HG03103 (cell line): ENCODE measurements around the gene MYO6.

Source experiments
- ATAC-seq: cut with Tn5 transposase; IDR thresholded peaks from one replicate; pipeline ENCODE4 v1.9.1; 2021; ENCODE audit warnings: low read depth; ENCODE audit not compliant: unreplicated experiment

Gene MYO6

DNA sequence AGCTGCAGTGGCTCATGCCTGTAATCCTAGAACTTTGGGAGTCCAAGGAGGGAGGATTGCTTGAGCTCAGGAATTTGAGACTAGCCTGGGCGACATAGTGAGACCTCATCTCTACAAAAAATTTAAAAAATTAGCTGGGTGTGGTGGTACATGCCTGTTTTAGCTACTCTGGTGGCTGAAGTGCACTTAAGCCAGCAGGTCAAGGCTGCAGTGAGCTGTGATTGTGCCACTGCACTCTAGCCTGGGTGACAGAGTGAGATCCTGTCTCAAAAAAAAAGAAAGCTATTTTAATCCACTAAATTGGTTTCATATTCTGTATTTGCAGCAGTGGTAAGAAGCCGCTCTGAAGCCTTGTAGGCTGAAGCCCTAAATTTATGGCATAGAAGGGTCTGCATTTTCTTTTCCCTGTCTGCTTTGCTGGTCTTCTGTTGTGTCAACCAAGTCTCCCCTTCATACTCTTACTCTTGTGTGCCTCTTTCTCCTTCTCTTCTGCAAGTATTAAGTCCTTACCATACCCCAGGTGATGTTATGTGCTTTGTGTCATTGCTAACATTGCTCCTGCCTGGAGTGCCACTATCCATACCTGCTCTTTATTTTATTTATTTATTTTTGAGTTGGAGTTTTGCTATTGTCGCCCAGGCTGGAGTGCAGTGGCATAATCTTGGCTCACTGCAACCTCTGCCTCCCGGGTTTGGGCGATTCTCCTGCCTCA is 70.9 kb downstream of the MYO6 start:
- no peak for ATAC-seq

DNA sequence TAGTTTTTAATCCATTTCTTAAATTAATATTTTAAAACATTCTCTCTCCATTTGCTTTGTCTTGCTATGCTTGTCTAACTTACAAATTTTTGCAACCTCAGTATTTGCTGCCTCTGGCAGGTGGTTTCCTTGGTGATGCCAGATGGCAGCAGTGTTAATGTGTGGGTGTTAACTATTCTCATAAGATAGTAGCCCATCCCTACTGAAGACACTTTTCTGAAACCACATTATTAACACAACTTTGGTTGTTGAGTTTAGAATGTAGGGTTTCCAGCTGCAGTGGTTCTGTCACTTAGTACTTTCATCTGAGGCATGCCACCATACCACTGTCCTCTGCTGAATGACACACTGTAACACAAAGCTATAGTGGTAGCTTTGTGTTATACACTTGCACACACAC is 75.1 kb downstream of the MYO6 start:
- ATAC-seq: no peak

DNA sequence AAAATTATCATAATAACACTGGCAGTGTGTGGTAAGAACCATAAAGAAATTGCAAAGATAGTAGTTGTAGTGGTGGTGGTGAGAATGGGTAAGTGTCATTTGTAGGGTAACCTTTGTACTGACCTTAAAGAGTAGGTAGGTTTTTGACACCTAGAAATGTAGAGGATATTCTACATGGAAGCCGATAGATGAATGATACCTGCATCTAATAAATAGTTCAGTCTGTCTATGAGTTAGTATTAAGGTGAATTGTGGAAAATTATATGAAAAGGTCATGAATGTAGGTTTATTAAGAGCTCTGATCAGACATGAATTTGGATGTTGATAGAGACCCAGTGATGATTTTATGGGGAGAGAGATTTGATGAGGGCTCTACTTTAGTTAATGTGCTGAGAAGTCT is 78.1 kb downstream of the MYO6 start:
- ATAC-seq: no peak

DNA sequence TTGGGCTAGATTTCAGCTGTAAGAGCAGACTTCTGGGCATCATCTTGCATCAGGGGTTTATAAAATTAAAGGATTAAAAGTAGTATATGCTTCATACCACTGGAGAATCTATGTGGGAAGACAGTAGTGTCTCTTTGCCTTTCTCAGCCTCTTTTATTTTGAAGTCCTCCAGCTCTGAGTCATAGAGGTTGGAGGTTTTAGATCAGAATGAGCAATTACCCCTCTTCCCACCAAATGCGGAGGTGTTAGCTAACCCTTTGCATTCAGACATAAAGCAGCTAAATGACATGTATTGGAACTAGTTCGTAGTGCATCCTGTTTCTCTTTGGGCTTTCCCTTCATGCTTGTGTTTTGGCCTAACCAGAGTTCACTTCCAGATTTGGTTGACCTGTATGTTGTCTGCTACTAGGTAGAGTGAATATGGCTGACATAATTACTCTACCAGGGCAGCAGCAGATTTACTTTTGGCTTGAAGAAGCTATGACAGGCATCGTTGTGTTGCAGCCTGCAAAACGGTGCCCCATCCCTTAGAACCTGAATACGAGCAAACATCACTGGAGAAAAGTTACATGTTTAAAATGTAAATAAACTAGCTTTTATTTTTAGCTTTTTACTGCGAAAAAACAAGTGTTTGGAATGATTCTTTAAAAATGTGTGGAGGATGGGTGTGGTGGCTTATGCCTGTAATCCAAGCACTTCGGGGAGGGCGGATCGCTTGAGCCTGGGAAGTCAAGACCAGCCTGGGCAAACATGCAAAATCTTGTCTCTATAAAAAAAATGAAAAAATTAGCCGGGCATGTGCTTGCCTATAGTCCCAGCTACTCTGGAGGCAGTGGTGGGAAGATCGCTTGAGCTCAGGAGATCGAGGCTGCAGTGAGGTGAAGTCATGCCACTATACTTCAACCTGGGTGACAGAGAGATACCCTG is 82.2 kb downstream of the MYO6 start:
- peak; percentile 48 for ATAC-seq

DNA sequence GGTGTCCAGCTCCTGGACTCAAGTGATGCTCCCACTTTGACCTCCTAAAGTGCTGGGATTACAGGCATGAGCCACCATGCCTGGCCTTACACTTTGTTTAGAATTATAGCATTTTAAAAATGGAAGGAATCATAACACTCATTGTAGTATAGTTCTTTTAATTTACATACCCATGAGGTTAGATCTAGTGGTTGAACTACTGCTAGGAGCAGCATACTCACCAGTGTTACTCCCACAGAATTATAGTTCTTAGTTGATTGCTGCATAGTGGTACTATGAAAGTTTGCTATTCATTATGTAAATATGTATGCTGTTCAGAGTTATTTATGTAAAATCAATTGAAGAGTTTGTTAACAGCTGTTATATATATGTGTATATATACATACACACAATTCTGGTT is 85.4 kb downstream of the MYO6 start:
- ATAC-seq: no peak

DNA sequence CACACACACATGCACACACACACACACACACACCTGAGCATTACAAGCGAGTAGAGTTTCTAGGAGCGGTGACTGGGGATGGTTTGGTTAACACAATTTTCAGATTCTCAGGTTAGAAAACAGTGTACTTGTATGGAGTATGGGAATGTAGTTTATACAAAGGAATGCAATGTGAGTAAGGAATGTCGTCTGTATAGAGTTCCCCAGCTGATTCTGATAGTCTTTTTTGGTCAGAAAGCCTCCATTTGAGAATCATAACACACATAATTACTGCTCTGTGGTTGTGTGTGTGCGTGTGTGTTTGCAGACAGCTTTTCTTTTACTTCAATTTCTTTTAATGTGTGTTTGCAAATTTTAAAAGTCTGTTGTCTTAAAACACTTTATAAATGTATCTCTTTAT is 93.2 kb downstream of the MYO6 start:
- no peak for ATAC-seq

DNA sequence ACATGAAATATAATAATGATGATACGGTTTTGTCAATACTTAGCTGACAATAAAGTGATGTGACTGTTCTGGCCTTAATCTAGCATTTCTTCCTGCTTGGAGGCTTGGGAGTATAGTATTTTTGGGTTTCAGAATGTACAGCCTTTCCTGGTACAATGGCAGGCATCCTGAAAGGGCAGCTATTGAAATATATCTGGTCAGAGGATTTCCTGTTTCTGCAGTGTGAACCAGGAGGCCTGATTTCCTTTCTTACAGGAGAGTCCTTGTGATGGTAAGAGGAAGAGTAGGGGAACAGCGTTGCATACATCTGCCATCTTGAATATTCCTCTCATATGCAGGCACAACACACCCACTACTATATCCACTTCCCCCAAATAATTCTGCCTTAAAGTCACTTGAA is 93.7 kb downstream of the MYO6 start:
- no peak for ATAC-seq

DNA sequence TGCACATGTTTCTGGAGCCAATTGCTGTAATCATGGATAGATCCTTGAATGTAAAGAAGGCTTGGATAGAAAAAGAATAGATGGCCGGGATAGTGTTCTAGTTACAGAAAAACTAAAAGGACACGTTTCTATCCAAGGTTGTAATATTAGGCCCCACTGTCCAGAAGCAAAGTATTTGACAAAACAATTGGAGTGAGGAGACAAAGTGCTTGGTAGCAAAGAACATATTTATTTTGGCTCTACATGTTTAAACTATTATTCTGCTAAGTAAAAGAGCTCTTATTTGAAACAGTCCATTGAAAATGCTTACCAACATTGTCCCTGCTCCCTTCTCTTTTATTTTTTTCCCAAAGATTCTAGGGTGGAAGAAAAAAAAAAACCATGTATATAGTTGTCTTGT is 94.4 kb downstream of the MYO6 start:
- ATAC-seq: no peak

DNA sequence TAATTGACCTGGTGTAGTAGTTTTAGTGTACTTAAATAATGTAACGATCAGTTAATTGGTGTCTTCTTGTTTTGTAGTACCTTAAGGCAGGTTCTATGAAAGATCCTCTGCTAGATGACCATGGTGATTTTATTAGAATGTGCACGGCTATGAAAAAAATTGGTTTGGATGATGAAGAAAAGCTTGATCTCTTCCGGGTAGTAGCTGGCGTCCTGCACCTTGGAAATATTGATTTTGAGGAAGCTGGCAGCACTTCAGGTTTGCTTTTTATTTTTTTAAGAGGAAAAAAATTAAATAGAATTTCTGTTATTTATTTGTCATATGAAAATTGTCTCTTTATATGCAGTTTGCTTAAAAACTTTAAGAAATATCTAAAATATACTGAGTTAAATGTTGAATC is 99.2 kb downstream of the MYO6 start:
- no peak for ATAC-seq

DNA sequence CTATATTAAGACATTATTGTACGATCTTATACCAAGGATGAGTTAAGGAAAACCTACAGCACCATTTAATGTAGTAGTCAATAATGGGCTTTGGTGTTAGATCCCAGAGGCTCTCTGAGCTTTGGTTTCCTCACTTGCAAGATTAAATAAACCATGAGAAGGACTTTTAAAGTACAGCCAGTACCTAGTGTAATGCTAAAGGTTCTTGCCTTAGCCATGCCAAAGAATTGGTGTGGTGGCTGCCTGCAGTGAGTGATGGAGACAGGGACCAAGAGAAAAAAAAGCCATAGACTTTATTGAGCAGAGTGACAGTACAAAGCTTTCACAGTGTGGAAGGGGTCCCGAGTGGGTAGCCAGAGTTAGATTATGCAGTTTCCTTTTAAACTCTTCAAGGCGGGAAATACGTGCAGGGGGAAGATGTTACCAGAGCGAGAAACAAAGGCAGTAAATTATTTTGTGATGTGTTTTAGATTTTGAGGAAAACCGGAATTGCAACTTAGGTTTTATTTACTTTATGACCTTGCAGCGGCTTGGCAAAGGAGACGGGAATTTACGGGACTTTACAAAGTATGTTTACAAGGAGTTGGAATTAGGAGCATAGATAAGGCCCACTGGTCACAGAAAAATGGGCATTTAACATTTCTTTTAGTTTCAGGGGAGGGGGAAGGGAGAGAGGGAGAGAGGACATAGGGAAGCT is 100.4 kb downstream of the MYO6 start:
- ATAC-seq: no peak

DNA sequence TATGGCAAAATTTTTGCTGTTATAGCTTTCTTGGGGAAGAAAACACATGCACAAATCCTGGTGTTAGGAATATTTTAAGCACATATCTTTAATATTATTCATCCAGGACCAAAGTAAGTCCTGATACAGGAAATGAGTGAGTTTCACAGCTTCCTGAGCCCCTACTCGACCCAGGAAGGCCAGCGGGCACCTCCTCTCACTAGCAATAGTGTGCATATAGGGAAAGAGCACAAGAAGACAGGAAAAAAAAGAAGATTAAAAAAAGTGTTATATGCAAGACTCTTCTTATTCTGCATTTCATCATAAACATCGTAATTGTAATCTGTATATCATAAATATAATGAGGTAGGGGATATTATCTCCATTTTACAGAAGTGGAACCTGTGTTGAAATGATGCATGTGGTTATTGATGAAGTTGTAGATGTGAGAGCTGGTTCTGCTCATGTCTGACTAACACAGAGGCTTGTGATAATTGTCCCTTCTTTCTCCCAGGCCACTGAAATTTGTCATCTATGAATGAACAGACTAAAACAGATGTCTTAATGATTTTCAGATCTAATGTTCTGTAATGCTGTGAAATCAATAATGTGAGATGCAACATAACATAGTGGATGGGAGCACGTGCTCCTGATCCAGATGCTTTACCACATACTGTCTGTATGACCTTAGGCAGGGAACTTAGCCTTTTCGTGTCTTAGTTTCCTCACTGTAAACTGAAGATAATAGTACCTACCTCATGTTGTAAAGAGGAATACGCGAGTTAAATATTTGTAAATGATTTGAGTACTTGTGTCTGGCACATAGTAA is 101.2 kb downstream of the MYO6 start:
- no peak for ATAC-seq

DNA sequence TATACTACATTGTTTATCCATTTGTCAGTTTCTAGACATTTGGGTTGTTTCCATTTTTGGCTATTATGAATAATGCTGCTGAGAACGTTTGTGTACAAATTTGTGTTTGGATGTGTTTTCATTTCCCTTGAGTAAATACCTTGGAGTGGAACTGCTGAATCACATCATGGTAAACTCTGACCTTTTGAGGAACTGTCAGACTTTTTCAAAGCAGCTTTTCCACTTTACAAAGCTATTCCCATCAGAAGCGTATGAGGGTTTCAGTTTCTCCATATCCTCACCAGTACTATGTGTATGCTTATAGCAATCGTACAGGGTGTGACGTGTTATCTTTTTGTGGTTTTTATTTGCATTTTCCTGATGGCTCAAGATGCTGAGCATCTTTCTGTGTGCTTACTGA is 103.7 kb downstream of the MYO6 start:
- ATAC-seq: no peak

DNA sequence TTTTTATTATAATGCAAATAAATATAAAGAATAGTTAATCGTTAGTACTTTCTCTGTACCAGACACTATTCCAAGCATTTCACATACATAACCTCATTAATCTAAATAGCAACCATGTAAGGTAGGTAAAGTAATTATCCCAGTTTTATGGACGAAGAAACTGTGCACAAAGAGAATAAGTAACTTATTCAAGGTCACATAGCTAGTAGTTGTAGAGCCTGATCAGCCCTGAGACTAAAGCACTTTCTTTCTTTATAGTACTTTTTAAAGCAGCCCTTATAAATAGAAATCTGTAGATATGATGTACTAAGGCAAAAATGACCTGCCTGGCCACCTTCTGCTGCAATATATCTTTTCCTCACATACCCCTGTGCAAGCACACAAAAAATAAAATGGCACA is 104.8 kb downstream of the MYO6 start:
- no peak for ATAC-seq

DNA sequence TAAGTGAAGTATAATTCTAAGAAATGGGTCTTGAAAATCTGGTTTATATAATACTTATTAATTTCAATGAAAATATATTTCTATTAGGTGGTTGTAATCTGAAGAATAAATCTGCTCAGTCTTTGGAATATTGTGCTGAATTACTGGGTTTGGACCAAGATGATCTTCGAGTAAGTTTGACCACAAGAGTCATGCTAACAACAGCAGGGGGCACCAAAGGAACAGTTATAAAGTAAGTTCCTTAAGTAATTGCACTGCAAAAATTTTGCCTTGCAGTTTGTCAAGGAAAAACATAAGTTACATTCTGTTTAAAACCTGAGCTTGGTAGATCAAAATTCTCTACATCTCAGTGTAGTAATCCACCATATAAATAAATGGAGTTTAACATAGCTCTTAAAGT is 106.0 kb downstream of the MYO6 start:
- peak; percentile 67 for ATAC-seq

DNA sequence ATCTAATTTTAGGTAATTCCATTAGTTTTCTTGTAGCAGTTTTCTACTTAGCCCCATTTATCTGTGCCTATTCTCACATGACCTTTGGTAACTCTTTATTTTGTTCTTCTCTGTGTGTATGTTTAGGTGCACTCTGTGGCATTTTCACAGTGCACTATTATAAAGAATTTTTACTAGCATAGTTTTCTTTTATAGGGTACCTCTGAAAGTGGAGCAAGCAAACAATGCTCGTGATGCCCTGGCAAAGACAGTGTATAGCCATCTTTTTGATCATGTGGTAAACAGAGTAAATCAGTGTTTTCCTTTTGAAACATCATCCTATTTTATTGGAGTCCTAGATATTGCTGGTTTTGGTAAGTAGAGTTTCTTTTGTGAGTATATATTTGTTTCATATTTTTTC is 107.9 kb downstream of the MYO6 start:
- no peak for ATAC-seq

DNA sequence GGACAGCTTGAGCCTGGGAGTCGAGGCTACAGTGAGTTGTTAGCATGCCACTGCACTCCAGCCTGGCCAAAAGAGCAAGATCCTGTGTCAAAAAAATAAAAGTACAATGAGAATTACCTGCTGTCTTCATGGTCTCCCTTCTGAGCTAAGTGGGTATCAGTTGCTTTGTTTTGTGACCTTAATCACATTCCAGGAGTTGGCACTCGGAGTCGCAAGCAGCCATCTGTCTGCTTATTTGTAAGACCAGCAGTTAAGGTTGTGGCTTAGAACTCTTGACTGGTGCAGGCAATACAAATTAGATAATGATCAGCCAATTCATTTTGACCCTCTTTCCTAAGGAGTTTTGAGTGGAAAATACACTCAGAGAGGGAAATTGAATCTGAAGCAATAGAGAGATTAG is 114.0 kb downstream of the MYO6 start:
- no peak for ATAC-seq

DNA sequence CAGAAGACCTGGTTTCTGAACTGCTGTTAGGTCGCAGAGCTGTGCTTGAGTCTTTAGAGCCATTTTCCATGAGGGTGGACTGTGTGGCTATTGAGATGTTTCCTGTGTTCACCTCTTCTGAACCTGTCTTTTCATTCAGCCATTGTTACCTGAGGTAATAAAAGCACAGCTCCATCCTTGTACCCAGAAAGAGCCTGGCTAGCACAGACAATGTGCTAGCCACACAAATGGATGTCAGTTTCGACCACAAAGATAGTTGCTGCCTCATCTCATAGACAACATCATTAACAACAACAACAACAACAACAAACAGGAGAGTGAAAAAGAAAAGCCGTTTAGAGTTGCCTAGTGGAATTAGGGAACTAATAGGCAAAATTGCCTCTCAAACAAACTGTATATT is 114.7 kb downstream of the MYO6 start:
- no peak for ATAC-seq

DNA sequence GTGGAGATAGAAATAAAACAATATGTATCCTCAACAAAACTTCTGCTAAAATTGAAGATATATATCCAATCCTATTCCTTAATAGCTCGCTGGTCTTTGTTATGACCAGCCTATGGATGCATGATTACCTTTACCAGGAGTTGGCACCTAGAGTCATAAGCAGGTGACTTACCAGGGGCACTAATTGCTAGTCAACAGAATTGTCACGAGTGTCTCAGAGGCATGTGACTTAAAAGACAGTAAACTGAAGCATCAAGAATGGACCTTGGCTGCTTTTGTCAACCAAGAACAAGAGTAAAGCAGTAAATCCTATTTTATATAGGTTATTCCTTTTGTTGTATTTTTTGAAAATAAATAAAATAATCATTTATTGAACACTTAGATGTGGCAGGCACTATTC is 115.4 kb downstream of the MYO6 start:
- no peak for ATAC-seq

DNA sequence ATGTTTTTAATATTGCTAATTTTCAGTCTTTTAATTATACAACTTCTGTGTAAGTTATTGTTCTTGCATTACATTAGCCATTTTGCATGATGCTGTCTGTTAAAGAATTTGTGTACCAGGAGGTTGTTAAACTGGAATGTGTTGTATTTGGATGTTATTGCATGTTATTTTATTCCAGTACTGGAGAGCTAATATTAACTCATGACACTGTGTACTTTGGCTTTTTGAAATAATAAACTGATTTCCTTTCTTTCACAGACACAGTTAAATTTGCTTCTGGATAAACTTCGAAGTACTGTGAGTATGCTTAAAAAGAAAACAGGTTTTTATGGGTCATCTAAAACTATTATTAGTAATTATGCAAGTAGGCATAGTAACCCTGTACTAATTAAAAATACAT is 121.3 kb downstream of the MYO6 start:
- no peak for ATAC-seq

DNA sequence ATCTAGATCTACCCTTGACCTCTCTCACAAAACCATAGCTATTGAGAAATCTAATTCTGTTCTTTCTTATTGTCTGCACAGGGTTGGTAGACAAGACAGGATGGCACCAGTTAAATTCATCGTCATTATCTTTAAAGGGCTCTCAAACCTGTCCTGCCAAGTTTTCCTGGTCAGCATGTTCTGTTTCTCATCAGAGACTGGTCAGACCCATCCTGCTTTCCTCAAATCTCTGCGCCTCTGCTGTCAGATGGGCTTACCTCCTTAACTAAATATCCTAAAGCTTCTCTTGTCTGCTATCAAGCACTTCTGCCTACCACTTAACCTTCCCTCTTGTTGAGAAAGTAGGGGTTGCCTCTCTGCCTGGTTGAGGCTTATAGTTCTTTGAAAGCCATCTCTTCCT is 125.2 kb downstream of the MYO6 start:
- no peak for ATAC-seq

DNA sequence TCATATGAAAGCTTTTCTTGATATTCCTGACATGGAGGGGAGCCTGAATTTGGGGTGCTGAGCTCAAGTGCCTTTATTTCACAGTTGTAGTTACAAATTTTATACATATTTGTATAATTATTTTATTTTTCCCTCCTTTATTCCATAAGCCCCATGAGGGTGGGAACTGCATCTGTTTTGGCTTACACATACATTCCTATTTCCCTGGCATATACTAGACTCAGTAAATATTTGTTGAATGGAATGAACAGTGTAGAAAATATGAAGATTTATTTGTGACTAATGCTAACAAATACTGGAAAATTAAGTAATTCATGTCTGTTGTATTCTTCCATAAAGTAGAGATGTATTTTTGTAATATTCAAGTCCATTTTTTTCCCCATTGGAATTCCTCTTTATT is 127.1 kb downstream of the MYO6 start:
- no peak for ATAC-seq
